ENCODE results near the gene AARSD1. TPM values are rescaled to one million over a fixed set of nuclear protein-coding genes. Genes with fewer than 3 reads are reported as not detected.

AARSD1 gene
- total and polyA plus RNA-seq, 2 donors (not counting 1 experiment from before 2014, with no cell fraction given) = 17.7 to 37.3 TPM

- Histone ChIP-seq H3K27me3 (ENCODE audit: control insufficient read depth, insufficient read depth, low read length) (no peaks in the 10 kb centered on the region), H3K36me3 (ENCODE audit: control insufficient read depth, insufficient read depth, low read length) (peaks cover 10% of the 10 kb centered on the region), H3K4me1 (ENCODE audit: control insufficient read depth, extremely low read depth, insufficient read depth, low read length) (peaks cover 12% of the 10 kb centered on the region), H3K9me3 (ENCODE audit: control insufficient read depth, insufficient read depth, low read depth, low read length) (no peaks in the 10 kb centered on the region), H3K4me2 (ENCODE audit: extremely low read depth, insufficient read depth, low read length) (no peak overlapping the region), H3K79me2 (ENCODE audit: control insufficient read depth, insufficient read depth, low read length) (no peaks in the 10 kb centered on the region), H4K20me1 (ENCODE audit: control insufficient read depth, extremely low read depth, insufficient read depth, low read length) (no peaks in the 10 kb centered on the region), H2AFZ (ENCODE audit: low read length) (no peak overlapping the region), H3K9ac (ENCODE audit: insufficient read depth, low read length) (no peak overlapping the region), H3K4me3 (replicated peaks in 1 of 4; ENCODE audit: control extremely low read depth in 1 of 4, insufficient read depth in 1 of 4, low read depth in 3 of 4, low read length in 4 of 4) (no peak overlapping the region), H3K27ac (ENCODE audit: insufficient read depth, low read length) (no peak overlapping the region)
- no peak for DNase-seq (ENCODE audit: low read depth in 2 of 2)
- no peak for TF ChIP-seq EZH2 (IDR thresholded peaks at IDR 0.05; ENCODE audit: low read length, missing control alignments)
Measured at GRCh38 chr17:42992872-42993271, 28.6 kb upstream of the AARSD1 start.

DNA sequence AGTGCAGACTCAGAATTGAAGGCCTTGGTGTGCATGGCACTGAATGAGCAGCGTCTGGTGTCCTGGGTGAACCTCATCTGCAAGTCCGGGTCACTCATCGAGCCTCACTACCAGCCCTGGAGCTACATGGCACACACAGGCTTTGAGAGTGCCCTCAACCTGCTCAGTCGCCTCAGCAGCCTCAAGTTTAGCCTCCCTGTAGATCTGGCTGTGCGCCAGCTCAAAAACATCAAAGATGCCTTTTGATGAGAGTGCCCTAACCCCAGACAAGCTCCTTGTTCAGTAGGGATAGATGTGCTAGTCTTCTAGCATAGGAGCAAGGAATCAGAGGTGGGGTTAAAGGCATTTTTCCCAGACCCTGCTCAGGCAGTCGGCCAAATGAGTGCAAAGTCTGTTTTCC is 27.2 kb upstream of the AARSD1 start:
- no peak overlapping the region for H3K4me2 ChIP-seq (ENCODE audit: extremely low read depth, insufficient read depth, low read length)
- DNase-seq (ENCODE audit: low read depth in 2 of 2) = no peak
- H3K9ac ChIP-seq (ENCODE audit: insufficient read depth, low read length) = no peak overlapping the region
- H3K4me1 ChIP-seq (ENCODE audit: control insufficient read depth, extremely low read depth, insufficient read depth, low read length) = peaks cover 7% of the 10 kb centered on the region
- no peaks in the 10 kb centered on the region for H3K9me3 ChIP-seq (ENCODE audit: control insufficient read depth, insufficient read depth, low read depth, low read length)
- H3K27me3 ChIP-seq (ENCODE audit: control insufficient read depth, insufficient read depth, low read length) = no peaks in the 10 kb centered on the region
- no peak for TF ChIP-seq CTCF (conservative IDR thresholded peaks at IDR 0.05 in 1 of 2, IDR thresholded peaks at IDR 0.05 in 1 of 2; ENCODE audit: low read depth in 1 of 2, low read length in 2 of 2)
- TF ChIP-seq EZH2 (IDR thresholded peaks at IDR 0.05; ENCODE audit: low read length, missing control alignments) = no peak
- no peak overlapping the region for H3K4me3 ChIP-seq (replicated peaks in 1 of 4; ENCODE audit: control extremely low read depth in 1 of 4, insufficient read depth in 1 of 4, low read depth in 3 of 4, low read length in 4 of 4)
- H3K79me2 ChIP-seq (ENCODE audit: control insufficient read depth, insufficient read depth, low read length) = no peaks in the 10 kb centered on the region
- H3K36me3 ChIP-seq (ENCODE audit: control insufficient read depth, insufficient read depth, low read length) = peaks cover 10% of the 10 kb centered on the region
- no peaks in the 10 kb centered on the region for H4K20me1 ChIP-seq (ENCODE audit: control insufficient read depth, extremely low read depth, insufficient read depth, low read length)
- no peak overlapping the region for H3K27ac ChIP-seq (ENCODE audit: insufficient read depth, low read length)
- H2AFZ ChIP-seq (ENCODE audit: low read length) = no peak overlapping the region

- Histone ChIP-seq H4K20me1 (ENCODE audit: control insufficient read depth, extremely low read depth, insufficient read depth, low read length) (no peaks in the 10 kb centered on the region), H3K4me2 (ENCODE audit: extremely low read depth, insufficient read depth, low read length) (peak overlapping the region; percentile 23), H3K9me3 (ENCODE audit: control insufficient read depth, insufficient read depth, low read depth, low read length) (no peaks in the 10 kb centered on the region), H3K79me2 (ENCODE audit: control insufficient read depth, insufficient read depth, low read length) (no peaks in the 10 kb centered on the region), H3K4me3 (replicated peaks in 1 of 4; ENCODE audit: control extremely low read depth in 1 of 4, insufficient read depth in 1 of 4, low read depth in 3 of 4, low read length in 4 of 4) (no peak overlapping the region), H3K27ac (ENCODE audit: insufficient read depth, low read length) (no peak overlapping the region), H3K27me3 (ENCODE audit: control insufficient read depth, insufficient read depth, low read length) (no peaks in the 10 kb centered on the region), H3K4me1 (ENCODE audit: control insufficient read depth, extremely low read depth, insufficient read depth, low read length) (peaks cover 7% of the 10 kb centered on the region), H2AFZ (ENCODE audit: low read length) (no peak overlapping the region), H3K9ac (ENCODE audit: insufficient read depth, low read length) (no peak overlapping the region), H3K36me3 (ENCODE audit: control insufficient read depth, insufficient read depth, low read length) (peaks cover 10% of the 10 kb centered on the region)
- no peak for TF ChIP-seq CTCF (conservative IDR thresholded peaks at IDR 0.05 in 1 of 2, IDR thresholded peaks at IDR 0.05 in 1 of 2; ENCODE audit: low read depth in 1 of 2, low read length in 2 of 2)
- no peak for TF ChIP-seq EZH2 (IDR thresholded peaks at IDR 0.05; ENCODE audit: low read length, missing control alignments)
- DNase-seq (ENCODE audit: low read depth in 2 of 2) = peak in 1 of 2 donors; percentile 36
Measured at GRCh38 chr17:42989726-42990652, 25.7 kb upstream of the AARSD1 start.

Data from fibroblast of lung (primary cell).